GM19023 (cell line): Measurements from ENCODE around the gene IGF2R.
A peak's percentile ranks its signal among the peaks of the same experiment; 100 is the strongest.

Source experiments
- ATAC-seq: cut with Tn5 transposase; IDR thresholded peaks from one replicate; pipeline ENCODE4 v1.9.1; 2021; ENCODE audit warnings: mild to moderate bottlenecking, moderate library complexity; ENCODE audit not compliant: unreplicated experiment

Gene IGF2R

DNA sequence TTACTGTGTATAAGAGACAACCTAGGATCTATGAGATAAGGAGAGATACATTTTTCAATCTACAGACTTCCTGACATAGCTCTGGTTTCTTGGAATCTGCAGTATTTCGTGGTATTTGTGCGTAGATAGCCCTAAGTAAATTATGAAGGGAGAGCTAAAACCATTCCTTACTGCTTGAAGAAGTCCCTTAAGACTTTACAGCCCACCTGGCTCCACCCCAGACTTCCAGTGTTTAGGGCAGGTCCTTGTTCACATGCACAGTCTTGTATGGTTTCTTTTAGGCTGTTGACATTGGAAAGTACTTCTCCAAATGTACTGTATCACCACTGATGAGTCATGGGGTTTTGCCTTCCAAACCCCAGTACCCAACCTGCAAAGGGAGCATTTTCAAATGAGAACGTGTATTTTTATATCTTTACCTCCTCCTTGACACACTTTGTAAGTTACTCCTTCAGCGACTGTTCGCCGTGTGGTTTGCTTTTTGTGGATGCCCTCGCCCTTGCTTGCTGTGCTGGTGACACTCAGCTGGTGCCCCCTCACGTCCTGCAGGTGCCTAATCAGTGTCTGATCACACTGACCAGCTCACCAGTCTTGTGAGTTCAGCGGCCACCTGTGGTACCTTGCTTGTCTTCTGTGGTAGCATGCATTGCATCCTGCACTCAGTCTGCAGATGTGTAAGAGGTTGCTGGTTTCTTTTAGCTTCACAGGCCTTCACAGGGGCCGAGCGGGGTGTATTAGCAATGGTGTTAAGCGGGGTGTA lies 73.3 kb downstream of the IGF2R start:
- no peak for ATAC-seq

GRCh38 chr6:160042788-160043301 lies 74.0 kb downstream of the IGF2R start:
- ATAC-seq: no peak

DNA sequence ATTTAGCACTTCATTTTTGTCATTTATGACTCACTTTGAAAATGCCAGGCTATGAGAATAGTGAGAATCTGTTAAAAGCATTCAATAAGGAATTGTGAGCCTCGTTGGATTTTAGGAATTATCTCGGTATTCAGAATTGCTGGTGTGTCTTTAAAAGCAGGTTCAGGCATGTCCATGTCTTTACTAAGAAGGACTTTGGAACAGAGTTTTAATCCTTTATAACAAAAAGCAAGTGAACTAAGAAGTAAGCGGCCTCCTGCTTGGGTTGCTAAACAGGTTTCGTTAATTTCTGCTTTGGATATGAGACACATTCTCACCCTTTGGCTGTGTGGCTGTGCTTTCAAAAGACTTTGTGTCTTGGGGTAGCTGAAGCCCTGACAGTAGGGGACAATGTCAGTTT lies 74.9 kb downstream of the IGF2R start:
- no peak for ATAC-seq

GRCh38 chr6:160044687-160045086 lies 75.8 kb downstream of the IGF2R start:
- no peak for ATAC-seq

GRCh38 chr6:160048471-160048870 lies 79.6 kb downstream of the IGF2R start:
- no peak for ATAC-seq

DNA sequence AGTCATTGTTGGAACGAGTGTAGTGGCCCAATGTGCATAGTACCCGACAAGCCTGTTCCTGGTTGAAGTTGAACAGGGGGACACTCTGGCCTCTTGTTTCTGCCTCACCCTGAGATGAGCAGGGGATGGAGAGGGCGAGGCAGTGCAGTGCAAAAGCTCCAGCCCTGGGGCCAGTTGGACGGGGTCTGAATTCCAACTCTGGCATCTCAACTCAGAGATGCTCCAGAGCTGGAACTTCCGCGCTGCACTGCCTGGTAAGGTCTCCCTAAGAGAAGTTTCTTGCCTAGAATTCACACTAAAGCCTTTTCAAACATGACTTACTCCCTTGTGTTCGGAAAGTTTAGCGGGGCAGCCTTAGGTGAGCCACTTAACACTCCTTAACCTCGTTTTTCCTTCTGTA lies 80.5 kb downstream of the IGF2R start:
- ATAC-seq: no peak

DNA sequence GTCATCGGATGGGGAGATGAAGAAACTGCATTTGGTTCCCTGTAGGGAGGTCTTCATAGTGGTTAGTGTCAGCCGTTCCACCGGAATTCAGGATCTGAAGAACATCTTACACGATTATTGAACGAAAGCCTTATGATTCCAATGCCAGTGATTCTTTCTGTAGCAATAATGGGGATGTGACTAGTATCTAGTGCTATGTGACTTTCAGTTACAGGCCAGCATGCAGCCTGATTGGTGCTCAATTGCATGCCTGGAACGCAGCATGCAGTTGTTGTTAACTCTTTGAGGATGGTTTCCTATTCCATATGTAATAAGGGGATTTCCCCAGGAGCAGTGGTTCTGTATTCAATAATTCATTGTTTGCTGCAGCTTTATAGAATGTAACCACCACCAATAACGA lies 81.1 kb downstream of the IGF2R start:
- ATAC-seq: no peak

DNA sequence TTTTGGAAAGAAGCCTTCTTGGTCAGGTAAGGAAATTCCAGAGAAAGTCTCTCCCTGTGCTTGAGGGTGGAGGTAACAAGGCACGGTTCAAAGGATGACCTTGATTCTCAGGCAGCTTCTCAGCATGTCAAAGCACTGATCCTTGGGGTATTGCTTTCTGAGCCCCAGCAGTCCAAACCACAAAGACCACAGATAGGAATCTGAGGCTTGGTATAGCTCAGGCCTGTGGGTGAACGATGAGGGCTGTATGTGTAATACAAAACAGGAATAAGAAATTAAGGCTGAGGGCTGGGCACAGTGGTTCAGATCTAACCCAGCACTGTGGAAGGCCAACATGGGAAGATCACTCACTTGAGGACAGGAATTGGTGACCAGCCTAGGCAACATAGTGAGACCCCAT lies 82.5 kb downstream of the IGF2R start:
- ATAC-seq: no peak

- ATAC-seq: no peak
Observed at GRCh38 chr6:160054271-160054670, 85.4 kb downstream of the IGF2R start.

DNA sequence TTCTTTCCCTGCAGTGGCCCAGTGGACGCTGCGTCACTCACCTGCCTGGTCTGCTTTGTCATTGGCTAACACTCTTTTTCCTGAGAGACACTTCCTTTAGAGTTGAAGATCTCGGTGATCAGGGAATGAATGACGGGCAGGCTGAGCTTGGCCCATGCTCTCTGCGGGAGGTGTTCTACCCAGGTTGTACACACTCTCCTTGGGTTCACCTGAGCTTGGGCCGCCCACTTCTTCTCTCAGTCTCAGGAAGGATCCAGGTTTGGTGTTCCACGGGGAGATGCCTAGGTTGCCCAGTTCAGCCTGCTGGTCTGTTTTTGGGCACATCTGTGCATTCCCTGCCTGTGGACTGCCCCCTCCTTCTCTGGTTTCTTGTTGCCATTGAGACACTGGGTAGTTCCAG lies 86.0 kb downstream of the IGF2R start:
- no peak for ATAC-seq

GRCh38 chr6:160055378-160055777 lies 86.5 kb downstream of the IGF2R start:
- ATAC-seq: no peak

GRCh38 chr6:160055813-160056212 lies 86.9 kb downstream of the IGF2R start:
- no peak for ATAC-seq

- ATAC-seq: no peak
Observed at GRCh38 chr6:160057080-160057479, 88.2 kb downstream of the IGF2R start.

DNA sequence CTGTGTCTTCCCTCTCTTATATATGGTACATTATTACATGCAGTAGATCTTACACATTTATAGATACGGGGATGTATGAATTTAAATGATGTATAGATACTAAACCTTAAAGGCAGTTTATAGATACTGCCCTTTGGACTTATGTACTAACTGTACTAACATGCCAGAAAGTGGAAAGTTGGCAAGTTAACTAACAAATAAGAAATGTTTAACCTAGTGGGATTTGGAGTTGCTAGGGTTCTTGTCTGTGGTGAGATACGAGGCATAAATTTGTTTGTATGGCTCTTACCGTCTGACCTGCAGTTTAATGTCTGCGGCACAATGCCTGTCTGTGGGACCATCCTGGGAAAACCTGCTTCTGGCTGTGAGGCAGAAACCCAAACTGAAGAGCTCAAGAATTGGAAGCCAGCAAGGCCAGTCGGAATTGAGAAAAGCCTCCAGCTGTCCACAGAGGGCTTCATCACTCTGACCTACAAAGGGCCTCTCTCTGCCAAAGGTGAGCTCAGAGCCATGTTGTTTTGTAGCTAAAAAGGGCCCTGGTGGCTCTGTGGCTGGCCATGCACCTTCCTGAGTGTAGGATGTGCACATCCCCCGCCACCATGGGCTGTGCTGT lies 89.8 kb downstream of the IGF2R start:
- no peak for ATAC-seq

DNA sequence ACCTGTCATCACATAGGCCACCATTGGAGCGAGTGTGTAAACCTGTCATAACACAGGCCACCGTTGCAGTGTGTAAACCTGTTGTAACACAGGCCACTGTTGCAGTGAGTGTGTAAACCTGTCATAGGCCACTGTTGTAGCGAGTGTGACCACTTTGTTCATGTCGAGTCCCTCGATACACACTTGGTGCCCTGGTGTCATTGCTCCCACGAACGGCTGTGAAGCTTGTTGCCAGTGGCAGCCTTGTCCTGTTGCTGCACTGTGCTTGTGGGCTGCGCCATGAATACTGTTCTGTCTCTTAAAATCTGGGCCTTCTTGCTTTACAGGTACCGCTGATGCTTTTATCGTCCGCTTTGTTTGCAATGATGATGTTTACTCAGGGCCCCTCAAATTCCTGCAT lies 91.3 kb downstream of the IGF2R start:
- ATAC-seq: no peak

GRCh38 chr6:160060920-160061447 lies 92.1 kb downstream of the IGF2R start:
- no peak for ATAC-seq

- no peak for ATAC-seq
Observed at GRCh38 chr6:160063771-160064413, 95.0 kb downstream of the IGF2R start.

DNA sequence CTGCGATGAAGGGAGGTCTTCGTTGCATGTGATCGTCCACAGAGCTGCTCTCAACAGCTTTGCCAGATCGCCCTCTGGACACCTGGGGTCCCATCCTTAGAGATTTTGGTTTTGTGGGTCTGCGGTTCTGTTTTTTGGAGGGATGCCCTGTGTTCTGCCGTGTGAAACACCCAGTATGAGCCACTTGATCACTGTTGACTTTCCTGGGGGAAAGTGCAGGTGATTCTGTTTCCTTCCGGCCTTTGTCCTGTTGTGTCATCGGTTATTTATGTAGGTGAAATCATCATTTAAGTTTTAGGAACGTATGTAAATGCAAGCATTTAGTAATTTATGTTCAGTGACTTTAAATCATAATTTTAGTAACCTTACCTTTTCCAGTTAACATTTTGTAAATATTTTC lies 96.3 kb downstream of the IGF2R start:
- no peak for ATAC-seq

DNA sequence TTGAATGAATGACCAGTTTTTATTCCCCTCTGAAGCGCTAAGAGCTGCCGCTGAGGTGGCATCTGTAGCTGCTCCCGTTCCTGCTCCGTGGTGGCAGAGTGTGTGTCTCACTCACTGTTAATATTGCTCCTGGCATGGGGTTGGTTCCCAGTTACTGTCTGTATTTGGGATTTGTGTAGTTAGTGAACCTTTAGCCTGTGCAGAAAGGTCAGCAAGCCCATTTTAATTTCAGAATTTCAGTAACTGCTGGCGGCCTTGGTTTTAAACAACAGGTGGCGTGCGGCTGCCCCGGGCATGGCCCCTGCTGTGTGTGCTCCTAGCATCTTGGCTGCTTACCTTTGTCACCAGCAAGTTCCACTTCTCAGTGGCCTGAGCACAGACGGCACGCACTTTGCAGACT lies 98.7 kb downstream of the IGF2R start:
- no peak for ATAC-seq

DNA sequence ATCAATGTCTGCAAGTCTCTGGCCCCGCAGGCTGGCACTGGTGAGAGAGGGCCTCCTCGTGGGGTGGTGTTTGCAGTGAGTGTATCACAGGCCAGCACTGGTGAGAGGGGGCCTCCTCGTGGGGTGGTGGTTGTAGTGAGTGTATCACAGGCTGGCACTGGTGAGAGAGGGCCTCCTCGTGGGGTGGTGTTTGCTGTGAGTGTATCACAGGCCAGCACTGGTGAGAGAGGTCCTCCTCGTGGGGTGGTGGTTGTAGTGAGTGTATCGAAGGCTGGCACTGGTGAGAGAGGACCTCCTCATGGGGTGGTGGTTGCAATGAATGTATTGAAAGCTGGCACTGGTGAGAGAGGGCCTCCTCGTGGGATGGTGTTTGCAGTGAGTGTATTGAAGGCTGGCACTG lies 99.5 kb downstream of the IGF2R start:
- no peak for ATAC-seq

- ATAC-seq: peak; percentile 94
Observed at GRCh38 chr6:160069050-160069454, 100.2 kb downstream of the IGF2R start.

DNA sequence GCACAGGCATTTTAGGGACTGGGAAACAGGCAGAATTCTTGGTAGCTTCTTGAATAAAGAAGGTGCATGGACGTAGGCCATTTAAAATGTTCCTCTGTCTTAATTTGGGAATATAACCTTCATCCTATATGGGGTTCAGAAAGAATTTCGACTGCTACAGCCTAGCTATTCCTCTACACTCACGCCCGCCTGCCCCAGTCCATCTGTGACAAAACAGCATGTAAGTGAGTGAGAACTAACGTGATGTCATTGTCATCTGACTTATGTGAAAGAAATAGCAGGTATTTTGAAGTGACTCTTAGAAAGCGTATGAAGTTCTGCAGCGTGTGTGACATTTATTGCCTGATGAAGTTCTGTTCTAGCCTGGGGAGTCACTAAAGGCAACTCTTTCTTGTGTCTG lies 100.6 kb downstream of the IGF2R start:
- ATAC-seq: peak; percentile 12
